ENCODE data around the gene MMD. TPM values are rescaled to one million over a fixed set of nuclear protein-coding genes. Genes with fewer than 3 reads are reported as not detected.
"Not testable (repeated sequence)": the region's sequence is repeated elsewhere in the genome, so short reads cannot be mapped to it uniquely, and the experiment has no call there.

Gene MMD
- total and polyA plus RNA-seq, 8 donors: 1.1 to 7.0 (median 4.1) TPM

DNA sequence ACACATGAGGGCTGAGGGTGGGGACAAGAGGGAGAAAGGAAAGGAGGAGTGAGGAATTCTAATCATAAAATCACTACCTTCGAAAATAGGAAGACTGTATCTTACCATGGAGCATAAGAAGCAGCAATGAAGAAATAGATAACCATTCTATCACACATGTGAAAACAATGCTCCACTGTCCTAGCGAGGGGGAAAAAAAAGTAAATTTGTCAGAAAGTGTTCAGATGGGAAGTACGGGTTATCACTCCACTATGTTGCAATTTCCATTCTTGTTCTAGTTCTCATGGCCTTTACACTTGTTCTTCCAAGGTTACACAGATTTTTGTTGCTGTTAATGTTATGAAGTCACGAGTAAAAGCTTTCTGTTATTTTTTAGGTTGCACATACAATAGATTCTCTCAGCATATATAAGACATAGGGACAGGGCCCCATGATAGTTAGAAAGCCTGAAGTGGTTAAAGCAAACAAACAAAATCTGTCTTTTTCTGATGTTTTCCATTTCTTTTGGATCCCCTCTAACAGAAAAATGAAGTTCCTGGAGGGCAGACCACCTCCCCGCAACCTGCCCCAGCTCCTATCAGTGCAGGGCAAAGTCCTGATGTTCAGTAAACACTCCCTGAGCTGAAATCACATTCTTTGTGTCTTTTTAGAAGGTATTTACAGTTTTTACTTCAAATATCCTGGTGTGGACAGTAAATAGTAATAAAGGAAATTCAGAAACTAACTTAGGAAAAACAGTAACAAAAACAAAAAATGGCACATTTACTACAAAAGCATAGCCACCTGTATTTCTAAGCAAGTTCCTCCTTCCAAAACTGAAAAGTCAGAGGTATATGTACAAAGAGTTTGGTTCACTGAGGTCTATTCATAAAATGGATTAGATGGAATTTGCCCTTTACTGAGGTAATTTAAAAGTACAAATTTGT is 13.7 kb downstream of the MMD start:
- Histone ChIP-seq H3K4me1 (peaks cover 0 to 5% (median 0%) of the 10 kb centered on the region in 3 donors), H3K4me3 (no peak overlapping the region), H3K36me3 (no peaks in the 10 kb centered on the region), H3K27ac (peak overlapping the region in 2 of 4 donors; percentile 1 to 24), H3K9me3 (no peaks in the 10 kb centered on the region), H3K27me3 (no peaks in the 10 kb centered on the region)
- 39 to 51% methylated on average over 5 of the region's 5 CpGs for WGBS, 2 donors
- intact Hi-C loops (cut with DNase I): no loop called here
- no peak for DNase-seq
- no peak for FAIRE-seq
- ATAC-seq: peak in 1 of 4 donors; percentile 50
- TF ChIP-seq, protein P1, sequence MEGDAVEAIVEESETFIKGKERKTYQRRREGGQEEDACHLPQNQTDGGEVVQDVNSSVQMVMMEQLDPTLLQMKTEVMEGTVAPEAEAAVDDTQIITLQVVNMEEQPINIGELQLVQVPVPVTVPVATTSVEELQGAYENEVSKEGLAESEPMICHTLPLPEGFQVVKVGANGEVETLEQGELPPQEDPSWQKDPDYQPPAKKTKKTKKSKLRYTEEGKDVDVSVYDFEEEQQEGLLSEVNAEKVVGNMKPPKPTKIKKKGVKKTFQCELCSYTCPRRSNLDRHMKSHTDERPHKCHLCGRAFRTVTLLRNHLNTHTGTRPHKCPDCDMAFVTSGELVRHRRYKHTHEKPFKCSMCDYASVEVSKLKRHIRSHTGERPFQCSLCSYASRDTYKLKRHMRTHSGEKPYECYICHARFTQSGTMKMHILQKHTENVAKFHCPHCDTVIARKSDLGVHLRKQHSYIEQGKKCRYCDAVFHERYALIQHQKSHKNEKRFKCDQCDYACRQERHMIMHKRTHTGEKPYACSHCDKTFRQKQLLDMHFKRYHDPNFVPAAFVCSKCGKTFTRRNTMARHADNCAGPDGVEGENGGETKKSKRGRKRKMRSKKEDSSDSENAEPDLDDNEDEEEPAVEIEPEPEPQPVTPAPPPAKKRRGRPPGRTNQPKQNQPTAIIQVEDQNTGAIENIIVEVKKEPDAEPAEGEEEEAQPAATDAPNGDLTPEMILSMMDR (IDR thresholded peaks at IDR 0.05): no peak

DNA sequence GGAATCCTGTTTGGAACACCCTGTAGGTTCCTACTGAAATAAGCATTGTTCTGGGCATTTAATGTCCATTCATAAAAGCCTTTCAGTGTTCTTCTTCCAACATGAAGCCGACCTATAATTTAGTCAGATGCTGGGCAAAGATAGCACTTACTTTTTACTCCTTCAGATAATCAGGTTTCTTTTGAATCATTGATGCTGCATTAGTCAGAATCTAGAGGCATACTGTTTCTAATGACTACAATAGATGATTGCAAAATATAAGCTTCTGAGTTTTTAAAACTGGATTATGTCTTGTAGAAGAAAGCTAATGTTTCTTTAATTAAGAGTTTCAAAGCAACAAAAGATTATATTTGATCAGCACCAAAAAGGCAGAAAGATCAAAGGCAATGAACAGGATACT is 16.0 kb downstream of the MMD start:
- no peak for ATAC-seq
- no peak overlapping the region for H3K27ac ChIP-seq
- TF ChIP-seq, protein P1 (IDR thresholded peaks at IDR 0.05): no peak
- no peaks in the 10 kb centered on the region for H3K27me3 ChIP-seq
- no peaks in the 10 kb centered on the region for H3K9me3 ChIP-seq
- no peaks in the 10 kb centered on the region for H3K36me3 ChIP-seq
- no peak for FAIRE-seq
- intact Hi-C loops (cut with DNase I): no loop called here
- H3K4me1 ChIP-seq: peaks cover 0 to 5% (median 0%) of the 10 kb centered on the region in 3 donors
- 92 to 93% methylated on average over 1 of the region's 1 CpG for WGBS, 2 donors
- H3K4me3 ChIP-seq: no peak overlapping the region
- DNase-seq: no peak

DNA sequence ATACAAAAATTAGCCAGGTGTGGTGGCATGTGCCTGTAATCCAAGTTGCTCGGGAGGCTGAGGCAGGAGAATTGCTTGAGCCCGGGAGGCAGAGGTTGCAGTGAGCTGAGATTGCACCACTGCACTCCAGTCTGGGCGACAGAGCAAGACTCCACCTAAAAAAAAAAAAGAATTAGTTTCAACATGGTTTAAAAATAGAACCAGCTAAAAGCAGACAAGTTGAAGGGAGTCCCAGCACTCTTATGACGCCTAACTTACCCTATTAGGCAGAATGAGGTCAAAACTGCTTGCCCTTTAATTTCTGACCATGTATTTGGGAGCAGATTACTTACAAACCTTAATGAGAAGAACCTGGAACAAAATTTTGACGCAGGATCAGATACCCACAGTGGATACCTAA is 17.4 kb downstream of the MMD start:
- intact Hi-C loops (cut with DNase I); H3K4me1 ChIP-seq; H3K27me3 ChIP-seq; ATAC-seq; H3K4me3 ChIP-seq; FAIRE-seq; H3K36me3 ChIP-seq; DNase-seq; H3K27ac ChIP-seq; H3K9me3 ChIP-seq: not testable (repeated sequence)
- 88 to 91% methylated on average over 5 of the region's 5 CpGs for WGBS, 2 donors

DNA sequence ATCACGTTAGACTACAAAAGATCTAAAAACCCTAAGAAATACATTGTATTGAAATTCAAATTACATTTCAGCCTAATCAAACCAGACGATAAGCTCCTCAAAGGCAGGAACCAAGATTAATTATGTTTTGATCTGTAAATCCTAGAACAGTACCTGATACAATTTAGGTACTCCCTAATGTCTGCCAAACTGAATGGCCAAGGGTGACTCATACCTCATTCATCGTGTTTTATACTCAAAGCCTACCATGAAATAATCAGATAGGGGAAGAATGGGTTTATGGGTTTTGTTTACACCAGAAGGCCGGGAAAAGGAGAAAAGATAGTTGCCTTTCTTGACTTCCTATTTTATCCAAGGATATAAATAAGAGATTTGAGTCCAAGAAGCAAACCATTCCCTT is 19.3 kb downstream of the MMD start:
- 79 to 83% methylated on average over 4 of the region's 4 CpGs for WGBS, 2 donors
- FAIRE-seq: no peak
- intact Hi-C loops (cut with DNase I): no loop called here
- ATAC-seq: no peak
- no peak for DNase-seq
- Histone ChIP-seq H3K27me3 (no peaks in the 10 kb centered on the region), H3K4me3 (no peak overlapping the region), H3K36me3 (no peaks in the 10 kb centered on the region), H3K9me3 (no peaks in the 10 kb centered on the region), H3K4me1 (no peaks in the 10 kb centered on the region), H3K27ac (no peak overlapping the region)
- TF ChIP-seq, protein P1 (IDR thresholded peaks at IDR 0.05): no peak

DNA sequence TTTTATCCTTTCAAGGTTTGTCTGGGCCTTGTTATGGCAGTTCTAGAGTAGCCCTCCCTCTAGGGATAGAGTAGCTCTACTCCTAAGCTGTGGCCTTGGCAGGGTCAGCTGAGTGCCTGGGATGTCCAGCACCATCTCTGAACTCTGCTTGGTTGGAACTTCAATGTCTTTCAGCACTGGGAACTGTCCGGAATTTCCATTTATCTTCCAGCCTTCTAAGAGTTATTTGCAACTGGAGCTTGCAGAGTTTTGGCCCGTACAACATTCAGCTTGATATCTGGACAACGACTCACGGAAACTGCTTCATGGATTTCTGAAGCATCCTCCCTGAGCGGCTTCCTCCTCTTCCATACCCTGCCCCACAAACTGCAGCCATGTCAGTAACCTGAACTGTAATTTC is 22.9 kb downstream of the MMD start:
- H3K27me3 ChIP-seq: no peaks in the 10 kb centered on the region
- no peaks in the 10 kb centered on the region for H3K36me3 ChIP-seq
- no peaks in the 10 kb centered on the region for H3K9me3 ChIP-seq
- TF ChIP-seq, protein P1 (IDR thresholded peaks at IDR 0.05): no peak
- DNase-seq (no peak), ATAC-seq (no peak), FAIRE-seq (no peak)
- intact Hi-C loops (cut with DNase I): no loop called here
- no peak overlapping the region for H3K27ac ChIP-seq
- H3K4me3 ChIP-seq: no peak overlapping the region
- no peaks in the 10 kb centered on the region for H3K4me1 ChIP-seq
- 90 to 93% methylated on average over 5 of the region's 5 CpGs for WGBS, 2 donors

Data from pancreas (tissue), 10 donors.